Tibial nerve (tissue), 4 donors: Measurements from ENCODE around the gene PRKCZ. TPM values are rescaled to one million over a fixed set of nuclear protein-coding genes. Genes with fewer than 3 reads are reported as not detected.

Source experiments
- DNase-seq, 2 donors: peaks; one replicate each; pipeline ENCODE4 v3.0.0-alpha.2; 2019; ENCODE audit warnings: low spot score in 2 of 2
- H3K27ac ChIP-seq, 4 donors: fragments of 200-600 bp; sonication (generic) in 3 of 4; one replicate each; pipeline ENCODE4 v1.5.1; 2017 to 2019; ENCODE audit warnings: mild to moderate bottlenecking in 1 of 4
- H3K27me3 ChIP-seq, 2 donors: fragments of 200-600 bp; sonication (generic) in 1 of 2; one replicate each; pipeline versions ENCODE4 v1.5.1 to v1.6.0; 2017 to 2019
- H3K36me3 ChIP-seq, 3 donors: fragments of 200-600 bp; sonication (generic); one replicate each; pipeline ENCODE4 v1.5.1; 2018 to 2019
- H3K4me1 ChIP-seq, 4 donors: fragments of 200-600 bp; sonication (generic) in 3 of 4; one replicate each; pipeline ENCODE4 v1.5.1; 2017 to 2019
- H3K4me3 ChIP-seq, 4 donors: fragments of 200-600 bp; sonication (generic) in 3 of 4; one replicate each; pipeline ENCODE4 v1.5.1; 2017 to 2019; ENCODE audit warnings: mild to moderate bottlenecking in 1 of 4, moderate library complexity in 1 of 4
- H3K9me3 ChIP-seq, 4 donors: fragments of 200-600 bp; sonication (generic) in 3 of 4; one replicate each; pipeline ENCODE4 v1.5.1; 2017 to 2019
- CTCF ChIP-seq, 5 experiments: fragments of 200-600 bp in 3 of 5; fragments of 450-650 bp in 2 of 5; sonication (generic) in 3 of 5; IDR thresholded peaks; one replicate each; pipeline ENCODE4 v1.5.1; 2016 to 2019; ENCODE audit warnings: antibody characterized with exemption in 5 of 5, mild to moderate bottlenecking in 3 of 5, moderate library complexity in 2 of 5
- EP300 ChIP-seq, 2 donors: sonication (generic); formaldehyde crosslinking; IDR thresholded peaks; one replicate each; pipeline ENCODE4 v1.6.1; 2017; ENCODE audit warnings: antibody characterized with exemption in 2 of 2, mild to moderate bottlenecking in 1 of 2
- POLR2A ChIP-seq, 2 donors: fragments of 450-650 bp; IDR thresholded peaks; one replicate each; pipeline ENCODE4 v1.6.1; 2017; ENCODE audit warnings: antibody characterized with exemption in 2 of 2, mild to moderate bottlenecking in 2 of 2, moderate library complexity in 2 of 2
- WGBS, 2 donors: methylation state at CpG; one replicate each; pipeline ENCODE4 v1.1.5; 2018; 5-methylcytosine and 5-hydroxymethylcytosine counted together
- total RNA-seq, 4 donors: library from RNA; depleted of rRNA; stranded (reverse); fragments of >200 nt; gene quantifications; one replicate each; pipeline ENCODE4 v1.1.0, GENCODE V29; 2016

The PRKCZ gene
- total RNA-seq, 4 donors from 2014 or later: 2.0 to 3.9 (median 2.8) TPM

GRCh38 chr1:2020310-2020655, 29.9 kb upstream of the PRKCZ start:
- Histone ChIP-seq H3K4me3 (no peak overlapping the region), H3K9me3 (no peaks in the 10 kb centered on the region), H3K36me3 (no peaks in the 10 kb centered on the region), H3K27me3 (peaks cover 0 to 93% of the 10 kb centered on the region in 2 donors), H3K4me1 (peaks cover 0 to 14% (median 2%) of the 10 kb centered on the region in 4 donors), H3K27ac (no peak overlapping the region)
- TF ChIP-seq CTCF (IDR thresholded peaks at IDR 0.05): no peak
- no peak for TF ChIP-seq EP300 (IDR thresholded peaks at IDR 0.05)
- TF ChIP-seq POLR2A (IDR thresholded peaks at IDR 0.05): no peak
- DNase-seq: no peak
- 72 to 78% methylated on average over 11 of the region's 11 CpGs for WGBS, 2 donors

GRCh38 chr1:2021550-2021949, 28.7 kb upstream of the PRKCZ start:
- no peaks in the 10 kb centered on the region for H3K36me3 ChIP-seq
- H3K27me3 ChIP-seq: peaks cover 0 to 90% of the 10 kb centered on the region in 2 donors
- no peak overlapping the region for H3K4me3 ChIP-seq
- WGBS, 2 donors: 81 to 88% methylated on average over 21 to 25 of the region's 25 CpGs
- TF ChIP-seq CTCF (IDR thresholded peaks at IDR 0.05) (no peak), POLR2A (IDR thresholded peaks at IDR 0.05) (no peak), EP300 (IDR thresholded peaks at IDR 0.05) (no peak)
- H3K9me3 ChIP-seq: no peaks in the 10 kb centered on the region
- no peak for DNase-seq
- no peak overlapping the region for H3K27ac ChIP-seq
- peaks cover 0 to 14% (median 2%) of the 10 kb centered on the region in 4 donors for H3K4me1 ChIP-seq

GRCh38 chr1:2022063-2022770, 28.0 kb upstream of the PRKCZ start:
- H3K4me3 ChIP-seq: no peak overlapping the region
- WGBS, 2 donors: 72 to 77% methylated on average over 21 of the region's 21 CpGs

GRCh38 chr1:2023187-2023586, 27.0 kb upstream of the PRKCZ start:
- Histone ChIP-seq H3K36me3 (no peaks in the 10 kb centered on the region), H3K27ac (no peak overlapping the region), H3K9me3 (no peaks in the 10 kb centered on the region), H3K27me3 (peaks cover 0 to 76% of the 10 kb centered on the region in 2 donors), H3K4me1 (peaks cover 0 to 14% (median 2%) of the 10 kb centered on the region in 4 donors), H3K4me3 (no peak overlapping the region)
- WGBS, 2 donors: 67 to 76% methylated on average over 8 of the region's 9 CpGs
- TF ChIP-seq POLR2A (IDR thresholded peaks at IDR 0.05) (no peak), CTCF (IDR thresholded peaks at IDR 0.05) (no peak), EP300 (IDR thresholded peaks at IDR 0.05) (no peak)
- no peak for DNase-seq

More at GRCh38 chr1:2022063-2022770, 28.0 kb upstream of the PRKCZ start:
- no peak for TF ChIP-seq POLR2A (IDR thresholded peaks at IDR 0.05)
- TF ChIP-seq CTCF (IDR thresholded peaks at IDR 0.05): no peak
- TF ChIP-seq EP300 (IDR thresholded peaks at IDR 0.05): no peak
- Histone ChIP-seq H3K4me1 (peaks cover 0 to 14% (median 2%) of the 10 kb centered on the region in 4 donors), H3K9me3 (no peaks in the 10 kb centered on the region), H3K36me3 (no peaks in the 10 kb centered on the region), H3K27me3 (peaks cover 0 to 85% of the 10 kb centered on the region in 2 donors), H3K27ac (no peak overlapping the region)
- no peak for DNase-seq

GRCh38 chr1:2024451-2024850, 25.8 kb upstream of the PRKCZ start:
- H3K27me3 ChIP-seq: peaks cover 0 to 72% of the 10 kb centered on the region in 2 donors

More at GRCh38 chr1:2024451-2024850, 25.8 kb upstream of the PRKCZ start:
- Histone ChIP-seq H3K27ac (no peak overlapping the region), H3K4me3 (no peak overlapping the region), H3K36me3 (no peaks in the 10 kb centered on the region), H3K9me3 (no peaks in the 10 kb centered on the region), H3K4me1 (peaks cover 0 to 7% (median 2%) of the 10 kb centered on the region in 4 donors)
- no peak for DNase-seq
- 88% methylated on average over 7 of the region's 10 CpGs; no CpG with 5 or more reads in 1 of the 2 donors for WGBS, 2 donors
- TF ChIP-seq CTCF (IDR thresholded peaks at IDR 0.05): no peak
- TF ChIP-seq EP300 (IDR thresholded peaks at IDR 0.05): no peak
- no peak for TF ChIP-seq POLR2A (IDR thresholded peaks at IDR 0.05)
